ENCODE data around the gene LIMA1. TPM values are rescaled to one million over a fixed set of nuclear protein-coding genes. Genes with fewer than 3 reads are reported as not detected.
A peak's percentile ranks its signal among the peaks of the same experiment; 100 is the strongest.
"Not testable (repeated sequence)": the region's sequence is repeated elsewhere in the genome, so short reads cannot be mapped to it uniquely, and the experiment has no call there.

LIMA1 gene
- polyA plus RNA-seq, 2 donors: 21.7 to 26.9 TPM

DNA sequence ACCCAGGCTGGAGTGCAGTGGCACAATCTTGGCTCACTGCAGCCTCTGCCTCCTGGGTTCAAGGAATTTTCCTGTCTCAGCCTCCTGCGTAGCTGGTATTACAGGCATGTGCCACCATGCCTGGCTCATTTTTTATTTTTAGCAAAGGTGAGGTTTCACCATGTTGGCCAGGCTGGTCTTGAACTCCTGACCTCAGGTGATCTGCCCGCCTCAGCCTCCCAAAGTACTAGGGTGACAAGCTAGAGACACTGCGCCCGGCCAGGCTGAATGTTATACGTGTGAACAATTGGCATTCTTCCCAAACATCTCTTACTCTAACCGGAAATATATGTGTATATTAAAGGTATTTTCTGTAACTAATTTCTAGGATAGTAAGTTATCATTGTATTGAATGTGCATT lies 13.2 kb upstream of the LIMA1 start:
- no peaks in the 10 kb centered on the region for H3K4me1 ChIP-seq (ENCODE audit: control insufficient read depth in 2 of 2, insufficient read depth in 2 of 2, low read length in 1 of 2)
- no peaks in the 10 kb centered on the region for H3K9me3 ChIP-seq (ENCODE audit: control insufficient read depth in 2 of 2, insufficient read depth in 1 of 2, low read depth in 1 of 2, low read length in 1 of 2)
- H3K27ac ChIP-seq (ENCODE audit: low read depth in 2 of 2, low read length in 1 of 2): no peak overlapping the region
- H3K27me3 ChIP-seq (ENCODE audit: control insufficient read depth in 1 of 2, insufficient read depth in 2 of 2, low read length in 2 of 2): no peaks in the 10 kb centered on the region
- H3K36me3 ChIP-seq (ENCODE audit: control insufficient read depth in 2 of 2, insufficient read depth in 2 of 2, low read length in 1 of 2): no peaks in the 10 kb centered on the region
- WGBS, 2 donors: 73 to 76% methylated on average over 6 of the region's 6 CpGs
- H3K4me3 ChIP-seq (ENCODE audit: low read depth in 1 of 2, low read length in 2 of 2): no peak overlapping the region

DNA sequence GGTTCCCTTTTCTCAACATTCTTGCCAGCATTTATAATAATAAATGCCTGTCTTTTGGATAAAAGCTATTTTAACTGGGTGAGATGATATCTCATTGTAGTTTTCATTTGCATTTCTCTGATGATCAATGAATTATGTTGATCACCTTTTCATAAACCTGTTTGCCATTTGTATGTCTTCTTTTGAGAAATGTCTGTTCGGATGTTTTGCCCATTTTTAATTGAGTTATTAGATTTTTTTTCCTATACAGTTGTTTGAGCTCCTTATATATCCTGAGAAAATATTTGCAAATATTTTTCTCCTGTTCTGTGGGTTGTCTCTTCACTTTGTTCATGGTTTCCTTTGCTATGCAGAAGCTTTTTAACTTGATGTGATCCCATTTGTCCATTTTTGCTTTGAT lies 8.1 kb upstream of the LIMA1 start:
- no peaks in the 10 kb centered on the region for H3K9me3 ChIP-seq (ENCODE audit: control insufficient read depth in 2 of 2, insufficient read depth in 1 of 2, low read depth in 1 of 2, low read length in 1 of 2)
- H3K4me1 ChIP-seq (ENCODE audit: control insufficient read depth in 2 of 2, insufficient read depth in 2 of 2, low read length in 1 of 2): no peaks in the 10 kb centered on the region
- 96 to 97% methylated on average over 1 of the region's 1 CpG for WGBS, 2 donors
- H3K36me3 ChIP-seq (ENCODE audit: control insufficient read depth in 2 of 2, insufficient read depth in 2 of 2, low read length in 1 of 2): no peaks in the 10 kb centered on the region
- no peaks in the 10 kb centered on the region for H3K27me3 ChIP-seq (ENCODE audit: control insufficient read depth in 1 of 2, insufficient read depth in 2 of 2, low read length in 2 of 2)
- H3K27ac ChIP-seq (ENCODE audit: low read depth in 2 of 2, low read length in 1 of 2): no peak overlapping the region
- no peak overlapping the region for H3K4me3 ChIP-seq (ENCODE audit: low read depth in 1 of 2, low read length in 2 of 2)

DNA sequence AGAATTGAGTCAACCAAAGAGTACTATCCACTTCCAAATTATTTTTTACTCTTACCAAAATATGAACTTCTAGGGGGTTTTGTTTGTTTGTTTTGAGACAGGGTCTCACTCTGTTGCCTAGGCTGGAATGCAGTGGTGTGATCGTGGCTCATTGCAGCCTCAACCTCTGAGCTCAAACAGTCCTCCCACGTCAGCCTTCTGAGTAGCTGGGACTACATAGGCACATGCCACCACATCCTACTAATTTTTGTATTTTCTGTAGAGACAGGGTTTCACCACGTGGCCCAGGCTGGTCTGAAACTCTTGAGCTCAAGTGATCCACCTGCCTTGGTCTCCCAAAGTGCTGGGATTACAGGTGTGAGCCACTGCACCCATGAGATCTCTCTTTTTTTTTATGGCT lies 7.4 kb upstream of the LIMA1 start:
- H3K9me3 ChIP-seq (ENCODE audit: control insufficient read depth in 2 of 2, insufficient read depth in 1 of 2, low read depth in 1 of 2, low read length in 1 of 2); H3K4me3 ChIP-seq (ENCODE audit: low read depth in 1 of 2, low read length in 2 of 2); H3K27ac ChIP-seq (ENCODE audit: low read depth in 2 of 2, low read length in 1 of 2); H3K36me3 ChIP-seq (ENCODE audit: control insufficient read depth in 2 of 2, insufficient read depth in 2 of 2, low read length in 1 of 2); H3K4me1 ChIP-seq (ENCODE audit: control insufficient read depth in 2 of 2, insufficient read depth in 2 of 2, low read length in 1 of 2); H3K27me3 ChIP-seq (ENCODE audit: control insufficient read depth in 1 of 2, insufficient read depth in 2 of 2, low read length in 2 of 2): not testable (repeated sequence)
- 77 to 84% methylated on average over 3 of the region's 3 CpGs for WGBS, 2 donors

GRCh38 chr12:50287271-50287670 lies 4.0 kb upstream of the LIMA1 start:
- Histone ChIP-seq H3K4me3 (ENCODE audit: low read depth in 1 of 2, low read length in 2 of 2) (no peak overlapping the region), H3K27me3 (ENCODE audit: control insufficient read depth in 1 of 2, insufficient read depth in 2 of 2, low read length in 2 of 2) (no peaks in the 10 kb centered on the region), H3K27ac (ENCODE audit: low read depth in 2 of 2, low read length in 1 of 2) (no peak overlapping the region), H3K9me3 (ENCODE audit: control insufficient read depth in 2 of 2, insufficient read depth in 1 of 2, low read depth in 1 of 2, low read length in 1 of 2) (no peaks in the 10 kb centered on the region), H3K4me1 (ENCODE audit: control insufficient read depth in 2 of 2, insufficient read depth in 2 of 2, low read length in 1 of 2) (no peaks in the 10 kb centered on the region), H3K36me3 (ENCODE audit: control insufficient read depth in 2 of 2, insufficient read depth in 2 of 2, low read length in 1 of 2) (no peaks in the 10 kb centered on the region)
- 94% methylated on average over 7 of the region's 7 CpGs for WGBS, 2 donors

DNA sequence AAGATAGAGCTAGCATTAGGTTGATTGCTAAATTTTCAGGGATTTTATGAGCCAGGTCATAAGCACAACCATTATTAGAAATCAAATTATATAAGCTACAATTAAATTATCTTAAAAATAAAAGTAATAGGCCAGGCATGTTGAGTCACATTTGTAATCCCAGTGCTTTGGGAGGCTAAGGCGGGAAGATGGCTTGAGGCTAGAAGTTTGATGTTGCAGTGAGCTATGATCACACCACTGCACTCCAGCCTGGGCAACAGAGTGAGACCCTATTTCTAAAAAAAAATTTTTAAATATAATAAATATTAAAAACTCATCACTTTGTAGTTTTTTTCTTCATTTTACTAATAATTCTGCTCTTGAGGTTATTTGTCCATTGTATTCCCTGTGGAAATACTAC lies 1.9 kb upstream of the LIMA1 start:
- Histone ChIP-seq H3K9me3 (ENCODE audit: control insufficient read depth in 2 of 2, insufficient read depth in 1 of 2, low read depth in 1 of 2, low read length in 1 of 2) (no peaks in the 10 kb centered on the region), H3K4me1 (ENCODE audit: control insufficient read depth in 2 of 2, insufficient read depth in 2 of 2, low read length in 1 of 2) (no peaks in the 10 kb centered on the region), H3K4me3 (ENCODE audit: low read depth in 1 of 2, low read length in 2 of 2) (no peak overlapping the region), H3K36me3 (ENCODE audit: control insufficient read depth in 2 of 2, insufficient read depth in 2 of 2, low read length in 1 of 2) (no peaks in the 10 kb centered on the region), H3K27ac (ENCODE audit: low read depth in 2 of 2, low read length in 1 of 2) (no peak overlapping the region), H3K27me3 (ENCODE audit: control insufficient read depth in 1 of 2, insufficient read depth in 2 of 2, low read length in 2 of 2) (no peaks in the 10 kb centered on the region)
- 71 to 86% methylated on average over 1 of the region's 1 CpG for WGBS, 2 donors

GRCh38 chr12:50282721-50283228 lies 545 bp downstream of the LIMA1 start:
- Histone ChIP-seq H3K4me3 (ENCODE audit: low read depth in 1 of 2, low read length in 2 of 2) (peak overlapping the region; percentile 75 to 84), H3K27me3 (ENCODE audit: control insufficient read depth in 1 of 2, insufficient read depth in 2 of 2, low read length in 2 of 2) (no peaks in the 10 kb centered on the region), H3K9me3 (ENCODE audit: control insufficient read depth in 2 of 2, insufficient read depth in 1 of 2, low read depth in 1 of 2, low read length in 1 of 2) (no peaks in the 10 kb centered on the region), H3K36me3 (ENCODE audit: control insufficient read depth in 2 of 2, insufficient read depth in 2 of 2, low read length in 1 of 2) (no peaks in the 10 kb centered on the region), H3K27ac (ENCODE audit: low read depth in 2 of 2, low read length in 1 of 2) (peak overlapping the region; percentile 85 to 90), H3K4me1 (ENCODE audit: control insufficient read depth in 2 of 2, insufficient read depth in 2 of 2, low read length in 1 of 2) (no peaks in the 10 kb centered on the region)
- 11 to 13% methylated on average over 14 of the region's 14 CpGs for WGBS, 2 donors

- H3K27ac ChIP-seq (ENCODE audit: low read depth in 2 of 2, low read length in 1 of 2): no peak overlapping the region
- 88 to 91% methylated on average over 4 of the region's 4 CpGs for WGBS, 2 donors
- no peaks in the 10 kb centered on the region for H3K27me3 ChIP-seq (ENCODE audit: control insufficient read depth in 1 of 2, insufficient read depth in 2 of 2, low read length in 2 of 2)
- peaks cover 0 to 3% of the 10 kb centered on the region in 2 donors for H3K4me1 ChIP-seq (ENCODE audit: control insufficient read depth in 2 of 2, insufficient read depth in 2 of 2, low read length in 1 of 2)
- H3K36me3 ChIP-seq (ENCODE audit: control insufficient read depth in 2 of 2, insufficient read depth in 2 of 2, low read length in 1 of 2): no peaks in the 10 kb centered on the region
- H3K9me3 ChIP-seq (ENCODE audit: control insufficient read depth in 2 of 2, insufficient read depth in 1 of 2, low read depth in 1 of 2, low read length in 1 of 2): no peaks in the 10 kb centered on the region
- no peak overlapping the region for H3K4me3 ChIP-seq (ENCODE audit: low read depth in 1 of 2, low read length in 2 of 2)
Measured at GRCh38 chr12:50279501-50279900, 3.8 kb downstream of the LIMA1 start.

DNA sequence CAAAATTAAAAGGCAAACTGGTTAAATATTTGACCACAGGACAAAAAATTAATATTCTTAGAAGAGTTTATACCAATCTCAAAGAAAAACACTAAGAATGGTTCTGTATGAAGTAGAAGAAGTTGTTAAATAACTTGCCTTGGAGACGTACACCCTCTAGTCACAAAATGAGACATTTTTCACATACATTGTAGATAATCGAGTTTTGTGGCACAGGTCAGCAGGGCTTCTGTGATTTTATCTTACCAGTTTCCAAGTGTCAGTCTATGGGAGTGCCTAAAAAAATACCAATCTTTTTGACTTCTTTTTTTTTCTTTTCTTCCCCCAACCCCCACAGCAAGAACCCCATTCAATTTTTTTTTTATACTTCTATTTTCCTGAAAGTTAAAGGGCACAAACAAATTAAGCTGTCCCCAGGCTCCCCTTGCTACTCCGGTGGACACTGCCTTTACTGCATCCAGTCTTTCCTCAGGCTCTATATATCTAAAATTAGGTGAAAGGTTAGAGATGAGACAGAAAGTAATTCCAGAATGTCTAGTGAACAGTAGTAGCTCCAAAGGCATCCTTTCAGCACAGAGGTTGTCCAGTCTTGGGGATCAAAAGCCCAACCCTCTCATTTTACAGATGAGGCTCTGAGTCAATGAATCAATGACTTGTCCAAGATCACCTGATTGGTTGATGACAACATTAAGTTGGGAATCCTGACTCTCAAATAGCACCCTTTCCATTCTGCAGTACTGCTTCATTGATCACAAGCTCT lies 6.2 kb downstream of the LIMA1 start:
- no peaks in the 10 kb centered on the region for H3K27me3 ChIP-seq (ENCODE audit: control insufficient read depth in 1 of 2, insufficient read depth in 2 of 2, low read length in 2 of 2)
- H3K9me3 ChIP-seq (ENCODE audit: control insufficient read depth in 2 of 2, insufficient read depth in 1 of 2, low read depth in 1 of 2, low read length in 1 of 2): no peaks in the 10 kb centered on the region
- H3K4me1 ChIP-seq (ENCODE audit: control insufficient read depth in 2 of 2, insufficient read depth in 2 of 2, low read length in 1 of 2): peaks cover 0 to 3% of the 10 kb centered on the region in 2 donors
- no peak overlapping the region for H3K4me3 ChIP-seq (ENCODE audit: low read depth in 1 of 2, low read length in 2 of 2)
- no peaks in the 10 kb centered on the region for H3K36me3 ChIP-seq (ENCODE audit: control insufficient read depth in 2 of 2, insufficient read depth in 2 of 2, low read length in 1 of 2)
- WGBS, 2 donors: 70 to 78% methylated on average over 3 of the region's 3 CpGs
- H3K27ac ChIP-seq (ENCODE audit: low read depth in 2 of 2, low read length in 1 of 2): no peak overlapping the region

DNA sequence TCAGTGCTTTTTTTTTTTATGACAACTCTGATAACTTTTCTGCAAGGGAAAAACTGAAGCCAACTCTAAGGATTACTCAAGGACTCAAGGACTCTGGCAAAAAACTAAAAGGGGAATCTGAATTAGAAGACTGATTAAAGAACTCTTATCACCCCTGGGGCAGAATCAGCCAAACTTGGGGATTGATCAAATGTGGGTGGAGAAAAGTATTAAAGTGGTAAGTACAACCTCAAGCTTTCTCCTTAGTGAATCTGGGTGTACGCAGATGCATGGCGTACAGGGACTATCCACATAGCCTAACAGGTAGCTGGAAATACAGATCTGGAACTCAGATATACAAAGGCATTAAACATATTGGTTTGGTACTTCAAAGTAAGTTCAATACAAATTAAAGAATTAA lies 7.3 kb downstream of the LIMA1 start:
- no peaks in the 10 kb centered on the region for H3K27me3 ChIP-seq (ENCODE audit: control insufficient read depth in 1 of 2, insufficient read depth in 2 of 2, low read length in 2 of 2)
- 77 to 97% methylated on average over 2 of the region's 2 CpGs for WGBS, 2 donors
- no peak overlapping the region for H3K27ac ChIP-seq (ENCODE audit: low read depth in 2 of 2, low read length in 1 of 2)
- H3K36me3 ChIP-seq (ENCODE audit: control insufficient read depth in 2 of 2, insufficient read depth in 2 of 2, low read length in 1 of 2): no peaks in the 10 kb centered on the region
- no peaks in the 10 kb centered on the region for H3K9me3 ChIP-seq (ENCODE audit: control insufficient read depth in 2 of 2, insufficient read depth in 1 of 2, low read depth in 1 of 2, low read length in 1 of 2)
- no peak overlapping the region for H3K4me3 ChIP-seq (ENCODE audit: low read depth in 1 of 2, low read length in 2 of 2)
- H3K4me1 ChIP-seq (ENCODE audit: control insufficient read depth in 2 of 2, insufficient read depth in 2 of 2, low read length in 1 of 2): peaks cover 0 to 3% of the 10 kb centered on the region in 2 donors

- H3K27me3 ChIP-seq (ENCODE audit: control insufficient read depth in 1 of 2, insufficient read depth in 2 of 2, low read length in 2 of 2): no peaks in the 10 kb centered on the region
- no peaks in the 10 kb centered on the region for H3K36me3 ChIP-seq (ENCODE audit: control insufficient read depth in 2 of 2, insufficient read depth in 2 of 2, low read length in 1 of 2)
- peaks cover 0 to 3% of the 10 kb centered on the region in 2 donors for H3K4me1 ChIP-seq (ENCODE audit: control insufficient read depth in 2 of 2, insufficient read depth in 2 of 2, low read length in 1 of 2)
- H3K4me3 ChIP-seq (ENCODE audit: low read depth in 1 of 2, low read length in 2 of 2): no peak overlapping the region
- H3K27ac ChIP-seq (ENCODE audit: low read depth in 2 of 2, low read length in 1 of 2): peak overlapping the region; percentile 26 to 48
- H3K9me3 ChIP-seq (ENCODE audit: control insufficient read depth in 2 of 2, insufficient read depth in 1 of 2, low read depth in 1 of 2, low read length in 1 of 2): no peaks in the 10 kb centered on the region
- WGBS, 2 donors: 10 to 16% methylated on average over 1 of the region's 1 CpG
Measured at GRCh38 chr12:50275556-50275955, 7.8 kb downstream of the LIMA1 start.
